Measurements from ENCODE around the gene NUP210.
"Not testable (repeated sequence)": the region's sequence is repeated elsewhere in the genome, so short reads cannot be mapped to it uniquely, and the experiment has no call there.

NUP210 gene

DNA sequence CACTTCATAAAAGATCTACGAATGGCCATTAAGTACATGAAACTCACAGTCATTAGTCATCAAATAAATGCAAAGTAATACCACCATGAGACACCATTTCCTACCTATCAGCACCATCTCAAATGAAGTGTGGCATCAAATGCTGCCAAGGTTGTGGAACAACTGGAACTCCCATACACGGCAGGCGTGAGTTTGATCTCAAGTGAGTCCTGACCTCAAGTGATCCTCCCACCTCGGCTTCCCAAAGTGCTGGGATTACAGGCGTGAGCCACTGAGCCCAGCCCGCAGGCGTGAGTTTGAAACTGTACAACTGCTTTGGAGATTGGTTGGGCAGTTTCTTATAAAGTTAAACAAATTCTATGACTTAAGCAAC, 31.2 kb upstream of the NUP210 start:
- DNase-seq (ENCODE audit: low read depth in 2 of 2), result no peak
- H3K4me3 ChIP-seq (replicated peaks in 1 of 2; ENCODE audit: low read depth in 2 of 2, low read length in 2 of 2), result peak overlapping the region; percentile 45 to 63
- TF ChIP-seq, protein P1, sequence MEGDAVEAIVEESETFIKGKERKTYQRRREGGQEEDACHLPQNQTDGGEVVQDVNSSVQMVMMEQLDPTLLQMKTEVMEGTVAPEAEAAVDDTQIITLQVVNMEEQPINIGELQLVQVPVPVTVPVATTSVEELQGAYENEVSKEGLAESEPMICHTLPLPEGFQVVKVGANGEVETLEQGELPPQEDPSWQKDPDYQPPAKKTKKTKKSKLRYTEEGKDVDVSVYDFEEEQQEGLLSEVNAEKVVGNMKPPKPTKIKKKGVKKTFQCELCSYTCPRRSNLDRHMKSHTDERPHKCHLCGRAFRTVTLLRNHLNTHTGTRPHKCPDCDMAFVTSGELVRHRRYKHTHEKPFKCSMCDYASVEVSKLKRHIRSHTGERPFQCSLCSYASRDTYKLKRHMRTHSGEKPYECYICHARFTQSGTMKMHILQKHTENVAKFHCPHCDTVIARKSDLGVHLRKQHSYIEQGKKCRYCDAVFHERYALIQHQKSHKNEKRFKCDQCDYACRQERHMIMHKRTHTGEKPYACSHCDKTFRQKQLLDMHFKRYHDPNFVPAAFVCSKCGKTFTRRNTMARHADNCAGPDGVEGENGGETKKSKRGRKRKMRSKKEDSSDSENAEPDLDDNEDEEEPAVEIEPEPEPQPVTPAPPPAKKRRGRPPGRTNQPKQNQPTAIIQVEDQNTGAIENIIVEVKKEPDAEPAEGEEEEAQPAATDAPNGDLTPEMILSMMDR (IDR thresholded peaks at IDR 0.05; ENCODE audit: low read depth, low read length), result no peak

- DNase-seq (ENCODE audit: low read depth in 2 of 2); H3K4me3 ChIP-seq (replicated peaks in 1 of 2; ENCODE audit: low read depth in 2 of 2, low read length in 2 of 2): not testable (repeated sequence)
Measured at GRCh38 chr3:13442882-13443281, 22.8 kb upstream of the NUP210 start.

- H3K4me3 ChIP-seq (replicated peaks in 1 of 2; ENCODE audit: low read depth in 2 of 2, low read length in 2 of 2), result no peak overlapping the region
- DNase-seq (ENCODE audit: low read depth in 2 of 2), result no peak
- TF ChIP-seq, protein P1 (IDR thresholded peaks at IDR 0.05; ENCODE audit: low read depth, low read length), result no peak
Measured at GRCh38 chr3:13440204-13440817, 20.2 kb upstream of the NUP210 start.

DNA sequence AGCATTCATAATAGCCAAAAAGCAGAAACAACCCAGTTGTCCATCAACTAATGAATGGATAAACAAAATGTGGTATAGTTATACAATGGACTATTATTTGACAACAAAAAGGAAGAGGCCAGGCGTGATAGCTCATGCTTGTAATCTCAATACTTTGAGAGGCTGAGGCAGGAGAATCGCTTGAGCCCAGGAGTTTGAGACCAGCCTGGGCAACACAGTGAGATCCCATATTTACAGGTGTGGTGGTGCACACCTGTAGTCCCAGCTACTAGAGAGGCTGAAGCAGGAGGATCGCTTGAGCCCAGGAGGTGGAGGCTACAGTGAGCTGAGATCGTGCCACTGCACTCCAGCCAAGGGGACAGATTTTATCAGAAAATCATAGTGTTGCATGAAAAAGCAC, 16.1 kb upstream of the NUP210 start:
- not testable (repeated sequence) for DNase-seq (ENCODE audit: low read depth in 2 of 2); H3K4me3 ChIP-seq (replicated peaks in 1 of 2; ENCODE audit: low read depth in 2 of 2, low read length in 2 of 2)

- no peak for DNase-seq (ENCODE audit: low read depth in 2 of 2)
- H3K4me3 ChIP-seq (replicated peaks in 1 of 2; ENCODE audit: low read depth in 2 of 2, low read length in 2 of 2), result no peak overlapping the region
- TF ChIP-seq, protein P1 (IDR thresholded peaks at IDR 0.05; ENCODE audit: low read depth, low read length), result no peak
Measured at GRCh38 chr3:13433912-13434311, 13.8 kb upstream of the NUP210 start.

DNA sequence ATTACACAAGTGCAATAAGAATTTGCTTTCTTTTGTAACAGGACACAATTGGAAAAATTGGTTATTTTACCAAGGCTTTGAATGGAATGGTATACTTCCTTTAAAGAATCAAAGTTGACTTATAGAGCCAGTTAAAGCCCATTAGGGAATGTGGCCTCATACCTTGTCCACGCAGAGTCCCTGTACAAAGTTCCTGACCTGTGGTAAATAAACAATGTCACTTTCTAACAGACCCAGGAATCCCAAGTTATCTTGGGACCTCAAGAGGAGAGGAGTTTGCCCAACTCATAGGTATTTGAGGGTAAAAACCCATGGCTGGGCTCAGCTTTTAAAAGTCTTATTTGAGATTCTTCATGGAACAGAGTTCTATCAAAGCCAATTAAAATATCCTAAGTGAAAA, 12.0 kb upstream of the NUP210 start:
- no peak overlapping the region for H3K4me3 ChIP-seq (replicated peaks in 1 of 2; ENCODE audit: low read depth in 2 of 2, low read length in 2 of 2)
- no peak for DNase-seq (ENCODE audit: low read depth in 2 of 2)
- TF ChIP-seq, protein P1 (IDR thresholded peaks at IDR 0.05; ENCODE audit: low read depth, low read length), result no peak

GRCh38 chr3:13430411-13430875, 10.3 kb upstream of the NUP210 start:
- DNase-seq (ENCODE audit: low read depth in 2 of 2), result peak in 1 of 2 donors; percentile 6
- not testable (repeated sequence) for H3K4me3 ChIP-seq (replicated peaks in 1 of 2; ENCODE audit: low read depth in 2 of 2, low read length in 2 of 2)

DNA sequence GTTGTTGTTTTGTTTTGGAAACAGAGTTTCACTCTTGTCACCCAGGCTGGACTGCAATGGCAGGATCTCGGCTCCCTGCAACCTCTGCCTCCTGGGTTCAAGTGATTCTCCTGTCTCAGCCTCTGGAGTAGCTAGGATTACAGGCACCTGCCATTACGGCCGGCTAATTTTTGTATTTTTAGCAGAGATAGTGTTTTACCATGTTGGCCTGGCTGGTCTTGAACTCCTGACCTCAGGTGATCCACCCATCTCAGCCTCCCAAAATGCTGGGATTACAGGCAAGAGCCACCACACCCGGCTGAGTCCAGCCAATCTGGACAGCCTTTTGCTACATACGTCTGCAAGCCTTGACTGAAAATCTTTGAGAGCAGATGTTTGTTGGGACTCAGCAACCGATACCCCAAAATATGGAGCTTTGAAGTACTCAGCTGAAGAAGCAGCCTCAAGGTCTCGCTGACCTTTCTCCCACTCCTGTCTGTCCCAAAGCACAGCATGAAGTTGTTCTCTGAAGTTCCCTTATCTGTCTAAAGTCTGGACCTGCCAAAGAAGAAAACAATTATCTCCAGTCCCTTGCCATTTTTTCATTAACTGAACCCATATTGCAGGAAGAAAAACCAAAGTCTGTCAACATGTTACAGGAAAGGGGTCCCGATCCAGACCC, 9.6 kb upstream of the NUP210 start:
- TF ChIP-seq, protein P1 (IDR thresholded peaks at IDR 0.05; ENCODE audit: low read depth, low read length), result no peak
- no peak overlapping the region for H3K4me3 ChIP-seq (replicated peaks in 1 of 2; ENCODE audit: low read depth in 2 of 2, low read length in 2 of 2)
- no peak for DNase-seq (ENCODE audit: low read depth in 2 of 2)

DNA sequence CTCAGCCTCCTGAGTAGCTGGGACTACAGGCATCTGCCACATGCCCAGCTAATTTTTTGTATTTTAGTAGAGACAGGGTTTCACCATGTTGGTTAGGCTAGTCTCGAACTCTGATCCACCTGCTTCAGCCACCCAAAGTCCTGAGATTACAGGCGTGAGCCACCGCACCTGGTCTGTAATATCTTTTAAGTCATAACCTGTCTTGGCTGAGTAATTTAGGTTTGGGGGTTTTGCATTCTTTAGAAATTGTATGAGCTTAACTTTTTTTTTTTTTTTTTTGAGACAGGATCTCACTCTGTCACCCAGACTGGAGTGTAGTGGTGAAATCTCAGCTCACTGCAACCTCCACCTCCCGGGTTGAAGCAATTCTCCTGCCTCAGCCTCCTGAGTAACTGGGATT, 8.6 kb upstream of the NUP210 start:
- not testable (repeated sequence) for DNase-seq (ENCODE audit: low read depth in 2 of 2); H3K4me3 ChIP-seq (replicated peaks in 1 of 2; ENCODE audit: low read depth in 2 of 2, low read length in 2 of 2)

Data from cardiac fibroblast (primary cell).